GM23248 (cell line): ENCODE data around the gene SCLY. TPM values are rescaled to one million over a fixed set of nuclear protein-coding genes. Genes with fewer than 3 reads are reported as not detected.

ENCODE experiments used
- DNase-seq: peaks from one replicate; pipeline ENCODE4 v3.0.0-alpha.2; 2015
- H2AFZ ChIP-seq: fragments of 200-600 bp; sonication (generic); 2 replicates; pipeline ENCODE4 v1.6.1; 2016; ENCODE audit warnings: antibody characterized with exemption
- H3F3A ChIP-seq: fragments of 200-600 bp; sonication (generic); 2 replicates; pipeline ENCODE4 v1.6.1; 2016; ENCODE audit warnings: mild to moderate bottlenecking, antibody characterized with exemption, mixed run types; ENCODE audit not compliant: insufficient read depth
- H3K27ac ChIP-seq: fragments of 200-600 bp; sonication (generic); 2 replicates; pipeline ENCODE4 v1.5.1; 2016; ENCODE audit warnings: mild to moderate bottlenecking
- H3K27me3 ChIP-seq: fragments of 200-600 bp; sonication (generic); replicated peaks from 2 replicates; pipeline ENCODE4 v1.6.1; 2016; ENCODE audit warnings: mild to moderate bottlenecking; ENCODE audit not compliant: insufficient read depth
- H3K36me3 ChIP-seq: fragments of 200-600 bp; sonication (generic); 2 replicates; pipeline ENCODE4 v1.6.1; 2016; ENCODE audit warnings: low read depth, mild to moderate bottlenecking
- H3K4me1 ChIP-seq: fragments of 200-600 bp; sonication (generic); 2 replicates; pipeline ENCODE4 v1.6.1; 2016; ENCODE audit warnings: mild to moderate bottlenecking; ENCODE audit not compliant: insufficient read depth
- H3K4me2 ChIP-seq: fragments of 200-600 bp; sonication (generic); one replicate; pipeline ENCODE4 v1.6.1; 2016; ENCODE audit warnings: mild to moderate bottlenecking; ENCODE audit not compliant: unreplicated experiment
- H3K4me3 ChIP-seq: fragments of 200-600 bp; sonication (generic); 2 replicates; pipeline ENCODE4 v1.5.1; 2016; ENCODE audit warnings: mild to moderate bottlenecking
- H3K79me2 ChIP-seq: fragments of 200-600 bp; sonication (generic); 2 replicates; pipeline ENCODE4 v1.6.1; 2016; ENCODE audit warnings: mild to moderate bottlenecking; ENCODE audit not compliant: insufficient read depth
- H3K9ac ChIP-seq: fragments of 200-600 bp; sonication (generic); 2 replicates; pipeline ENCODE4 v1.6.1; 2016; ENCODE audit warnings: mild to moderate bottlenecking
- H3K9me2 ChIP-seq: fragments of 200-600 bp; sonication (generic); 2 replicates; pipeline ENCODE4 v1.6.1; 2016; ENCODE audit warnings: mixed run types, mild to moderate bottlenecking, moderate library complexity; ENCODE audit not compliant: insufficient read depth
- H3K9me3 ChIP-seq: fragments of 200-600 bp; sonication (generic); one replicate; pipeline ENCODE4 v1.6.1; 2017; ENCODE audit warnings: low read depth
- H4K20me1 ChIP-seq: fragments of 200-600 bp; sonication (generic); 2 replicates; pipeline ENCODE4 v1.6.0; 2016; ENCODE audit not compliant: insufficient read depth
- EZH2 ChIP-seq: fragments of 200-600 bp; sonication (generic); IDR thresholded peaks from 2 replicates; pipeline ENCODE4 v1.6.1; 2018; ENCODE audit warnings: antibody characterized with exemption, mild to moderate bottlenecking; ENCODE audit not compliant: insufficient read depth, poor library complexity, severe bottlenecking
- EZH2phosphoT487 ChIP-seq: fragments of 200-600 bp; sonication (generic); IDR thresholded peaks from 2 replicates; pipeline ENCODE4 v1.6.1; 2018; ENCODE audit warnings: antibody characterized with exemption, moderate library complexity, mild to moderate bottlenecking, low read depth; ENCODE audit not compliant: insufficient read depth
- WGBS, 2 experiments: methylation state at CpG; one replicate each; pipeline ENCODE4 v1.1.6; 2015 to 2017; ENCODE audit warnings: low lambda C conversion rate in 2 of 2, low coverage in 1 of 2; ENCODE audit errors: missing lambda C conversion rate in 2 of 2; 5-methylcytosine and 5-hydroxymethylcytosine counted together
- in situ Hi-C: fragments of 300-500 bp; cut with MboI; formaldehyde crosslinking; loops from 2 replicates; pipeline ENCODE4 v1.15.0; 2020
- polyA plus RNA-seq: library from polyadenylated mRNA; unstranded; fragments of >200 nt; fragmentation: Nextera tagmentation; extraction: Ambion mirVana; gene quantifications from 2 replicates; pipeline ENCODE4 v1.2.1, GENCODE V29; 2016
- total RNA-seq: library from RNA; depleted of rRNA; stranded (reverse); fragments of >200 nt; shearing (Covaris generic); gene quantifications from 2 replicates; pipeline ENCODE4 v1.2.3, GENCODE V29; 2014; rRNA removed

Gene SCLY, protein sequence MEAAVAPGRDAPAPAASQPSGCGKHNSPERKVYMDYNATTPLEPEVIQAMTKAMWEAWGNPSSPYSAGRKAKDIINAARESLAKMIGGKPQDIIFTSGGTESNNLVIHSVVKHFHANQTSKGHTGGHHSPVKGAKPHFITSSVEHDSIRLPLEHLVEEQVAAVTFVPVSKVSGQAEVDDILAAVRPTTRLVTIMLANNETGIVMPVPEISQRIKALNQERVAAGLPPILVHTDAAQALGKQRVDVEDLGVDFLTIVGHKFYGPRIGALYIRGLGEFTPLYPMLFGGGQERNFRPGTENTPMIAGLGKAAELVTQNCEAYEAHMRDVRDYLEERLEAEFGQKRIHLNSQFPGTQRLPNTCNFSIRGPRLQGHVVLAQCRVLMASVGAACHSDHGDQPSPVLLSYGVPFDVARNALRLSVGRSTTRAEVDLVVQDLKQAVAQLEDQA
- total RNA-seq (12.5 and 14.8 TPM in 2 replicates), polyA plus RNA-seq (7.4 and 10.3 TPM in 2 replicates)

DNA sequence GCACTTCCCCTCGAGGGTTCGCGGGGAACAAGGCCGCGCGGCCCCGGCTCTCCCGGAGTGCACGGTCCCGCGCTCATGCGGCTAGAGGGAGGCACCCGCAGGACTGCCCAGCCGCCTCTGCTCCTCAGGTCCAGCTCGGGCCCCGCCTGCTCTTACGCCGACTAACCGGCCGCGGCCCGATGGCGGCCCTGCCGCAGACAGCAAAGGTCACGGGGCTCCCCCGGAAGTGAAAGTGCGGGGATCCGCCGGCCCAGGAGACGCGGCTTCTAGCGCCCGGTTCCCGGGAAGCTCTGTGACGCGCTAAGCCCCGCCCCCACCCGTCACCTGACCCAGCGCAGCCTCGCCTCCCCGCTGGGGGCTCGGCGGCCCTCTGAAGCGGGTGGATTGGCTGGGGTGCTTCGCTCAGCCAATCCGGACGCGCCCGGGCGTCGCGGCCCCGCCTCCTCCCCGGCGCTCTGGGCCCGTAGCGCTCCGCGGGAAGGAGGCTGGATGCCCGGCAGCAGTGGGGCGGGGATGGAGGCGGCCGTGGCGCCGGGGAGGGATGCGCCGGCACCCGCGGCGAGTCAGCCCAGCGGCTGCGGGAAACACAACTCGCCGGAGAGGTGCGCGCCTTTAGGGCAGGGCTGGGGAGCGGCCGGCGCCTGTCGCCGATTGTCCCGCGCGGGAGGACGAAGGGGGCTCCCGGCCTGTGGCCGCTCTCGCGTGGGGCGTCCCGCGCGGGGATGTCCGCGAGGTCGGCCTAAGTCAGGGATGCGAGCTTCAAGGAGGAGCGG lies at the start of gene SCLY:
TSS of gene SCLY (plus strand) at position 460 of the 773 bp plus-strand sequence. CDS start at position 514, 54 bp downstream.
- H3K9me2 ChIP-seq = no peaks in the 10 kb centered on the region
- DNase-seq = peak; percentile 99
- H3K9me3 ChIP-seq = no peaks in the 10 kb centered on the region
- H4K20me1 ChIP-seq = no peaks in the 10 kb centered on the region
- no peaks in the 10 kb centered on the region for H3F3A ChIP-seq
- H3K36me3 ChIP-seq = 0 out of 2 replicates have a peak, but pooled peaks cover 5% of the 10 kb centered on the region
- TF ChIP-seq EZH2 = no peak
- TF ChIP-seq EZH2phosphoT487 = no peak
- H3K4me2 ChIP-seq = peak within 1 kb of the TSS; percentile 91
- H3K79me2 ChIP-seq = peaks cover 10% of the 10 kb centered on the region; the same call in 1 of the 2 replicates
- peak within 1 kb of the TSS; percentile 88 for H3K4me3 ChIP-seq
- peaks cover 5% of the 10 kb centered on the region; the same call in 1 of the 2 replicates for H3K4me1 ChIP-seq
- peak within 1 kb of the TSS; percentile 94 for H3K9ac ChIP-seq
- WGBS, 2 experiments = 0 to 2% methylated on average over 76 to 77 of the region's 98 CpGs
- peak within 1 kb of the TSS; percentile 79 for H3K27ac ChIP-seq
- H3K27me3 ChIP-seq = no peaks in the 10 kb centered on the region
- H2AFZ ChIP-seq = peak within 1 kb of the TSS; percentile 90
- in situ Hi-C loops = no loop called here

DNA sequence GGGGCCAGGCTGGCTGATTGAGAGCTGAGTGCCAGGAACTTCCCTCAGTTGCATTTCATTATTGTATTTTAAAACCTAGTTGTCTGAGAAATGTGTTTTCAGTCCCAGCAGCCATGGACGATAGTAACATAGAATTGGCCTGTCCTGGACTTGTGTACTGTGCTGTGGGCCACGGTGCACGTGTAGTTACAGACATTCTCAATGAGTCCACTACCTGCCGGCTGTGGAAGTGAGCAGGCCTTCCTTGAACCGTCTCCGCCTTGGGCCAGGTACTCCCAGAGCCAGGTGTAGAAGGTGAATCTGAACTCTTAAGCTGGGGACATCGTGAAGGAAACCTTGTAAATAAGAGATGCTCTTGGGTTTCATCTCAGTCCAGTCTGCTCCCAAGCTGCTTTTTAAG lies 47.0 kb upstream of the SCLY start:
- Histone ChIP-seq H2AFZ (no peak overlapping the region), H3K9ac (no peak overlapping the region), H3K9me3 (no peaks in the 10 kb centered on the region), H3K9me2 (no peaks in the 10 kb centered on the region), H3K4me3 (no peak overlapping the region), H3F3A (no peaks in the 10 kb centered on the region), H3K79me2 (peaks cover 39% of the 10 kb centered on the region), H3K4me1 (no peaks in the 10 kb centered on the region), H3K27me3 (no peaks in the 10 kb centered on the region), H3K36me3 (no peaks in the 10 kb centered on the region; the same call in 1 of the 2 replicates), H3K4me2 (no peak overlapping the region), H3K27ac (no peak overlapping the region), H4K20me1 (peaks cover 11% of the 10 kb centered on the region; the same call in 1 of the 2 replicates)
- TF ChIP-seq EZH2phosphoT487 = no peak
- in situ Hi-C loops = no loop called here
- DNase-seq = no peak
- 98 to 99% methylated on average over 7 of the region's 7 CpGs for WGBS, 2 experiments

DNA sequence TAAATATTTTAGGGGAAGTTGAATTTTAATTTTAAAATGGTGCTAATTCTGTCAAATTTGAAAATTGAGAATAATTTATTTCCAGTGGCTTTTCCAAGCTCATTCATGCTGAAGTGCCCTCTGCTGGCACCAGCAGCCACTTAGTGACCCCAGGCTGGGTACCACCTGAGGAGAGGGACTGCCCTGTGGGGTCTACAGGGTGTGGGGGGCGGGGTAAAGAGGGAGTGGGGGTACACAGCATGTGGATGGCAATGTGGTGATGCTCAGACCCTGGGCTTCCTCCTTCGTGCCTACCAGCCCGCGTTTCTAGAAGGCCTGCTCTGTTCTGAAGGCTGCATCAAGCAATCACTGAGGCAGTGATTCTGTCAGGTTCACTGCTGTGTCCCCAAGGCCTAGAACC lies 45.1 kb upstream of the SCLY start:
- Histone ChIP-seq H3K4me3 (no peak overlapping the region), H3K9me3 (no peaks in the 10 kb centered on the region), H4K20me1 (no peaks in the 10 kb centered on the region), H2AFZ (no peak overlapping the region), H3K9ac (no peak overlapping the region), H3K36me3 (no peaks in the 10 kb centered on the region; the same call in 1 of the 2 replicates), H3K79me2 (peaks cover 21% of the 10 kb centered on the region; the same call in 1 of the 2 replicates), H3K27me3 (no peaks in the 10 kb centered on the region), H3K9me2 (no peaks in the 10 kb centered on the region), H3K4me1 (peaks cover 7% of the 10 kb centered on the region), H3K4me2 (no peak overlapping the region), H3K27ac (no peak overlapping the region), H3F3A (no peaks in the 10 kb centered on the region; the same call in 1 of the 2 replicates)
- WGBS, 2 experiments = 58 to 63% methylated on average over 4 of the region's 4 CpGs
- DNase-seq = no peak
- in situ Hi-C loops = no loop called here
- TF ChIP-seq EZH2phosphoT487 (no peak), EZH2 (no peak)

DNA sequence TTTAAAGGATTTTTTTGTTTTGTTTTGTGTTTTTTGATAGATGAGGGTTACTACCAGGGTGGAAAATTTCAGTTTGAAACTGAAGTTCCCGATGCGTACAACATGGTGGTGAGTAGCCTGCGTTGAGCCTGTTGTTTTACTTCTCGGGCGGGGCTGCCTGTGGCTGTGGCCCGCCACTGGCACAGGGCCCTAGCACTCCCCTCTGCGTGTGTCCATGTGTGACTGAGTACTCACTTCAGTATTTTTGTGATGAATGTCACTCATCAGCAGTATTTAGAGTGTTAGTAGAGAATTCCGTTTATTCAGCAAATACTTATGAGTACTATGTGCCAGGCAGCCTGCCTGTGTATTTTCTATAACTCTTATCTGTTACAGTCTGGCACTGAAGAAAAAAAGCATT lies 44.3 kb upstream of the SCLY start:
- Histone ChIP-seq H3K27me3 (no peaks in the 10 kb centered on the region), H4K20me1 (no peaks in the 10 kb centered on the region), H3K79me2 (peaks cover 15% of the 10 kb centered on the region; the same call in 1 of the 2 replicates), H3K9me3 (no peaks in the 10 kb centered on the region), H3F3A (no peaks in the 10 kb centered on the region; the same call in 1 of the 2 replicates), H3K36me3 (peaks cover 5% of the 10 kb centered on the region; the same call in 1 of the 2 replicates), H3K27ac (no peak overlapping the region), H3K4me2 (no peak overlapping the region), H3K9ac (no peak overlapping the region), H3K4me3 (no peak overlapping the region), H3K4me1 (peaks cover 7% of the 10 kb centered on the region), H3K9me2 (no peaks in the 10 kb centered on the region), H2AFZ (no peak overlapping the region)
- 85 to 89% methylated on average over 8 of the region's 8 CpGs for WGBS, 2 experiments
- in situ Hi-C loops = no loop called here
- no peak for TF ChIP-seq EZH2
- no peak for TF ChIP-seq EZH2phosphoT487
- no peak for DNase-seq
